PC-3 (cell line): ENCODE results near the gene H3-3A.

Experiments
- EZH2 ChIP-seq: fragments of 300-600 bp; sonication (generic); IDR thresholded peaks from one replicate; pipeline ENCODE4 v1.6.1; 2017; ENCODE audit warnings: antibody characterized with exemption, mild to moderate bottlenecking, low read length; ENCODE audit not compliant: unreplicated experiment
- EZH2phosphoT487 ChIP-seq: fragments of 300-600 bp; sonication (generic); IDR thresholded peaks from 2 replicates; pipeline ENCODE4 v1.6.1; 2018; ENCODE audit warnings: mild to moderate bottlenecking, antibody characterized with exemption, low read length, borderline replicate concordance
- TF ChIP-seq, protein P1 (sequence below): fragments of 300-600 bp; sonication (generic); conservative IDR thresholded peaks from 2 replicates; pipeline ENCODE4 v1.5.1; 2017; ENCODE audit warnings: antibody characterized with exemption, low read depth, mild to moderate bottlenecking, low read length

DNA sequence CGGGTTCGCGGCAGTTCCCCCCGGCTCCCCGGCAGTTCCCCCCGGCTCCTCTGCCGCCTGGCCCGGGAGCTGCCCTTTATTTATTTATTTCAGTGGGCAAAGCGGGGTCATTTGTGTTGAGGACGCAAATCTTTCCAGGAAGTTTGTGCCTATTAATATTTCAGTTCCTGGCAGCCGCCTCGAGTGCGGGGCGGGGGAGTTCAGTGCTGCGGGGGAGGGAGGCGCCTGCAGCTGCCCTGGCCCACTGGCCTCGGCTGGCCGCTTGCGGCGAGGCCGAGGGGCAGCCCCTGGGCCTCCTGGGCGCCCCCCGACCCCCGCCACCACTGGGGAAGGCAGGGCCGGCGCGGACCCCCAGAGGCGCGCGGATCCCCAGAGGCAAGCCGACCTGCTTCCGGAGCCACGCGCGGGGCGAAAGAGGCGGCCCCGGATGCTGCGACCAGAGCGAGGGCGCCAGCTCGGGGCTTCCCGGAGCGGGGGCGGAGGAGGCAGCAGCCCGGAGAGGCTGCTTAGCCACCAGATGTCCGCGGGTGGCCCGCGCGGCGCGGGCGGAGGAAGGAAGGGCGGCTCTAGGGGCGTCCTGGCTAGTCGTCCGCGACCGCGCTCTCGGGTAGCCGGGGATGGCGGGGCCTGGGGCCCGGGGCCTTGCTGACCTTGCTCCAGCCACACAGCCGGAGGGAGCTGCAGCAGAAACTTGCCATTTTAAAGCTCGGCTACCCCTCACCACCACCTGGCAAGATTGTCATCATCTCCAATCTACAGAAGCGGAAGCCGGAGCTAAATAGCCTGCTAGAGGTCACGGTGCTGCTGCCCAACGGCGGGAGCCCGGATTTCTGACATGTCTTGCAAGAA, 48.0 kb downstream of the H3-3A start:
- TF ChIP-seq, protein P1, sequence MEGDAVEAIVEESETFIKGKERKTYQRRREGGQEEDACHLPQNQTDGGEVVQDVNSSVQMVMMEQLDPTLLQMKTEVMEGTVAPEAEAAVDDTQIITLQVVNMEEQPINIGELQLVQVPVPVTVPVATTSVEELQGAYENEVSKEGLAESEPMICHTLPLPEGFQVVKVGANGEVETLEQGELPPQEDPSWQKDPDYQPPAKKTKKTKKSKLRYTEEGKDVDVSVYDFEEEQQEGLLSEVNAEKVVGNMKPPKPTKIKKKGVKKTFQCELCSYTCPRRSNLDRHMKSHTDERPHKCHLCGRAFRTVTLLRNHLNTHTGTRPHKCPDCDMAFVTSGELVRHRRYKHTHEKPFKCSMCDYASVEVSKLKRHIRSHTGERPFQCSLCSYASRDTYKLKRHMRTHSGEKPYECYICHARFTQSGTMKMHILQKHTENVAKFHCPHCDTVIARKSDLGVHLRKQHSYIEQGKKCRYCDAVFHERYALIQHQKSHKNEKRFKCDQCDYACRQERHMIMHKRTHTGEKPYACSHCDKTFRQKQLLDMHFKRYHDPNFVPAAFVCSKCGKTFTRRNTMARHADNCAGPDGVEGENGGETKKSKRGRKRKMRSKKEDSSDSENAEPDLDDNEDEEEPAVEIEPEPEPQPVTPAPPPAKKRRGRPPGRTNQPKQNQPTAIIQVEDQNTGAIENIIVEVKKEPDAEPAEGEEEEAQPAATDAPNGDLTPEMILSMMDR: no peak
- TF ChIP-seq EZH2 (no peak), EZH2phosphoT487 (peak; percentile 41; the same call in 1 of the 2 replicates)
